ENCODE data around the gene SUSD1.

- TF ChIP-seq EZH2 (IDR thresholded peaks at IDR 0.05) (no peak), FOXP2 (optimal IDR thresholded peaks at IDR 0.05; ENCODE audit: control extremely low read depth, extremely low read length, insufficient read depth) (no peak)
Observed at GRCh38 chr9:112048924-112049691, 126.0 kb downstream of the SUSD1 start.
